Measurements from ENCODE around the gene IREB2.

DNA sequence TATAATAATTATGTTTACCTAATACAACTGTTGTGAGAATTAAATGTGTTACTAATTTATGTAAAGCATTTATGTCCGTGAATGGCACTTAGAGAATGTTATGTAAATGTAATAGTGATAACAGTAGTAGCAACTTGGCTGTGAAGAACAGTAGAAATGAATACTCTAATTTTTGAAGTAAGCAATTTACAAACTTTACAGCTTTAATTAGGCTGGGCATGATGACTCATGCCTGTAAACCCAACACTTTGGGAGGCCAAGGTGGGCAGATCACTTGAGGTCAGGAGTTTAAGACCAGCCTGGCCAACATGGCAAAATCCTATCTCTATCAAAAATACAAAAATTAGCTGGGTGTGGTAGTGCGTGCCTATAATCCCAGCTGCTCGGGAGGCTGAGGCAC lies 33.9 kb upstream of the IREB2 start:
- TF ChIP-seq, protein P1, sequence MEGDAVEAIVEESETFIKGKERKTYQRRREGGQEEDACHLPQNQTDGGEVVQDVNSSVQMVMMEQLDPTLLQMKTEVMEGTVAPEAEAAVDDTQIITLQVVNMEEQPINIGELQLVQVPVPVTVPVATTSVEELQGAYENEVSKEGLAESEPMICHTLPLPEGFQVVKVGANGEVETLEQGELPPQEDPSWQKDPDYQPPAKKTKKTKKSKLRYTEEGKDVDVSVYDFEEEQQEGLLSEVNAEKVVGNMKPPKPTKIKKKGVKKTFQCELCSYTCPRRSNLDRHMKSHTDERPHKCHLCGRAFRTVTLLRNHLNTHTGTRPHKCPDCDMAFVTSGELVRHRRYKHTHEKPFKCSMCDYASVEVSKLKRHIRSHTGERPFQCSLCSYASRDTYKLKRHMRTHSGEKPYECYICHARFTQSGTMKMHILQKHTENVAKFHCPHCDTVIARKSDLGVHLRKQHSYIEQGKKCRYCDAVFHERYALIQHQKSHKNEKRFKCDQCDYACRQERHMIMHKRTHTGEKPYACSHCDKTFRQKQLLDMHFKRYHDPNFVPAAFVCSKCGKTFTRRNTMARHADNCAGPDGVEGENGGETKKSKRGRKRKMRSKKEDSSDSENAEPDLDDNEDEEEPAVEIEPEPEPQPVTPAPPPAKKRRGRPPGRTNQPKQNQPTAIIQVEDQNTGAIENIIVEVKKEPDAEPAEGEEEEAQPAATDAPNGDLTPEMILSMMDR (IDR thresholded peaks at IDR 0.05): no peak
- TF ChIP-seq POLR2A (IDR thresholded peaks at IDR 0.05): no peak
- TF ChIP-seq EP300 (IDR thresholded peaks at IDR 0.05): no peak

Measured in ovary (tissue), 3 donors.